Measurements from ENCODE around the gene WNT3.
A peak's percentile ranks its signal among the peaks of the same experiment; 100 is the strongest.
"Not testable (repeated sequence)": the region's sequence is repeated elsewhere in the genome, so short reads cannot be mapped to it uniquely, and the experiment has no call there.

The WNT3 gene

DNA sequence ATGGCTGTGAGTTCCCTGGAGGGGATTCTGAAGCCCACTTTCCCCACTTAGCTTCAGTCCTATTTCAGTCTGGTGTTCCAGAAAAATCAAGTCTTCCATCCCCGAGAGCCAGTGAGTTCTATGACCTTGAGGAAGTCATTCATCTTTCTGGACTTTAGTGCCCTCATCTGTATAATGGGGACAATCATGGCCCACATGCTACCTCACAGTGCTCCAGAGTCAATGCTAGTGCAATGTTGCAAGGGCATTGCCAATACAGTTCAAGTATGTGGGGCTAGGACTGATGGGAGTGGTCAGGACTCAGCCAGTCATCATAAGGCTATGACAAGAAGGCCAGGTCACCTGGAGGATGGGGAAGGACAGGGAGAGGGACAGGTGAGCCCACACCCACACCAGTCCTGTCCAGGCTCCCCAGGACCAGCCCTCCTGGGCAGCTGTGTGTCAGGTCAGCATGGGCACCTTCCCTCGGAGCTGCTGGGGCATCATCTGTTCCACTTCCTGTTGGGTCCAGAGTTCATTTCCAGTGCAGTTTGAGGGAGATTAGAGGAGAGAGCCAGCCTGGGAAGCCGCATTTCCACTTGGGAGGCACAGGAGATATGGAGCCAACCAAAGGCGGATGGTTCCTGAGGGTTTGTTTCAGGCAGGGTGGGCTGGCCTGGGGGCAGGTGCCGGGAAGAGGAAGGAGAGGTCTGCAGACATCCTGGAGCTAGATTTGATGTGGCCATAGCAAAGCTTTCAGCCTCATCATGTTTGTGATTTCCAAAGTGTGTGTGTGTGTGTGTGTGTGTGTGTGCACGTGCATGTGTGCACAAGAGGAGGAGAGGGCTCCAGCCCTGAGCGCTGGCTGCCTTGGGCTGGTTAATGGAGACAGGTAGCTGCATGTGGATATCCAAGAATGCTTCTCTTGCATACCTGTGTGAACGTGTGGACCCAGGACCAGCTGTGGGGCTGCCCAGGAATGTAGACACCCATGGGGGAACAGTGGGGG lies 29.0 kb upstream of the WNT3 start:
- Mint-ChIP-seq H3K4me3 (no peak overlapping the region), H3K4me1 (peaks cover 19% of the 10 kb centered on the region), H3K27ac (no peak overlapping the region), H3K9me3 (peaks cover 8% of the 10 kb centered on the region), H3K36me3 (peaks cover 6% of the 10 kb centered on the region)
- DNase-seq (ENCODE audit: low spot score in 2 of 2), result no peak
- ATAC-seq, result no peak

DNA sequence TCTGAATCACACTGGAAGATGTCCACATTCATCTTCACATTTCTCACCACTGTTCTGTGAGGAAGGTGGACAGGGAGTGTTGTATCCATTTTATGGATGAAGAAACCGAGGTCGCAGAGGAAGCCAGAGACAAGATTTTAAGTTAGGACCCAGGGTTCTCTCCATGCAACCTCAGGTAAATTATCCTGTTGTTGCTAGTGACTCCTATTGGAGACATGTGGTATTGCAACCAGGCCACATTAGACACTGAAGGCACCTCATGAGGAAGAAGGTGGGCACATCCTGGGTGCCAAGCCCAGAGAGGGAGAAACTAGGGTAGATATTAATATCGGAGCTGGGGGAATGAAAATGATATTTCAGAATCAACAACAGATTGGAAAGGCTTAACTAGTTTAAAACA lies 24.3 kb upstream of the WNT3 start:
- peaks cover 12% of the 10 kb centered on the region for H3K4me1 Mint-ChIP-seq
- no peak for DNase-seq (ENCODE audit: low spot score in 2 of 2)
- H3K4me3 Mint-ChIP-seq, result no peak overlapping the region
- no peak overlapping the region for H3K27ac Mint-ChIP-seq
- H3K9me3 Mint-ChIP-seq, result peaks cover 12% of the 10 kb centered on the region
- no peak for ATAC-seq
- peaks cover 6% of the 10 kb centered on the region for H3K36me3 Mint-ChIP-seq

DNA sequence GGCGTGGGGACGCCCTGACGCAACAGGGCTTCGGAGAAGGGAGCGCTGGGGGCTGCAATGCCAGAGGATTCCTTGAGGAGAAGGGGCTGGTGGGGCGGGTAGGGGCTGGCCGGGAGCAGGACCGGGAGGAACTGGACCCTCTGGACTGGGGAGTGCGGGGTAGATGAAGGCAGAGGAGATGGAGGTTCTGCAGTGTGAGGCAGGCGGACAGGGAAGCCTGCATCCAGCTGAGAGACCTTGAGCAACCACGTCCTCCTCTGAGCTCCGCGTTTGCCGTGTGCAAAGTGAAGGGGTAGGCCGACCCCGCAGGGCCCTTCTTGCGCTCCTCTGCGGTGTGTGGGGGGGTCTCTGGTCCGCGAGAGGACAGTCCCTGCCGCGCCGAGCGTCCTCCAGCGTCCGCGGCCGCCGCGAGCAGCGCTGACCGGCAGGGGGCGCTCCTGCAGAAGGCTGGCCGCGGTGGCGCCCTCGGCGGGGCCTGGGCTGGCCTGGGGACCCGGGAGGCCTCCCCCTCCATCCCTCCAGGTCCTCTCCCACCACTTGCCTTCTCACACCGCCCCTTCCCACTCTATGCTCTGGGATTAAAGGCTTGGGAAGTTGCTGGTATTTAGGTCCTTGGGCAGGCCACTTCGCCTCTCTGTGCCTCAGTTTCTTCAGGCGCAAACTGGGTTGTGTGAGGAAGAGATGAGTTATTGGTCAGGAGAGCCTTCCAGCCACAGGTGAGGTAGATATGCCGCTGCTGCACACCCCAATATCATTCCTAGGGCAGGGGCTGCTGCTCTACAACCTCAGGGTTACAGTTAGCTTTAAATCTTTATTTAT lies 23.3 kb upstream of the WNT3 start:
- DNase-seq (ENCODE audit: low spot score in 2 of 2) (peak in 1 of 2 donors; percentile 40), ATAC-seq (peak; percentile 46)
- Mint-ChIP-seq H3K27ac (no peak overlapping the region), H3K9me3 (peaks cover 12% of the 10 kb centered on the region), H3K4me3 (no peak overlapping the region), H3K4me1 (peaks cover 12% of the 10 kb centered on the region), H3K36me3 (peaks cover 6% of the 10 kb centered on the region)

DNA sequence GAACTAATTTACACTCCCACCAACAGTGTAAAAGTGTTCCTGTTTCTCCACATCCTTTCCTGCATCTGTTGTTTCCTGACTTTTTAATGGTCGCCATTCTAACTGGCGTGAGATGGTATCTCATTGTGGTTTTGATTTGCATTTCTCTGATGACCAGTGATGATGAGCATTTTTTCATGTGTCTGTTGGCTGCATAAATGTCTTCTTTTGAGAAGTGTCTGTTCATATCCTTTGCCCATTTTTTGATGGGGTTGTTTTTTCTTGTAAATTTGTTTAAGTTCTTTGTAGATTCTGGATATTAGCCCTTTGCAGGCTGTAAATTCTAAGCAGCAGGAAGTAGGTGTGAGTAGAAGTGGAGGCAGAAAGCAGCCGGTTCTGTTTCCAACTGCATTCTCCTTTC lies 22.1 kb upstream of the WNT3 start:
- Mint-ChIP-seq H3K36me3 (peaks cover 12% of the 10 kb centered on the region), H3K4me1 (peaks cover 22% of the 10 kb centered on the region), H3K9me3 (peaks cover 12% of the 10 kb centered on the region)
- not testable (repeated sequence) for H3K4me3 Mint-ChIP-seq; H3K27ac Mint-ChIP-seq; DNase-seq (ENCODE audit: low spot score in 2 of 2); ATAC-seq

DNA sequence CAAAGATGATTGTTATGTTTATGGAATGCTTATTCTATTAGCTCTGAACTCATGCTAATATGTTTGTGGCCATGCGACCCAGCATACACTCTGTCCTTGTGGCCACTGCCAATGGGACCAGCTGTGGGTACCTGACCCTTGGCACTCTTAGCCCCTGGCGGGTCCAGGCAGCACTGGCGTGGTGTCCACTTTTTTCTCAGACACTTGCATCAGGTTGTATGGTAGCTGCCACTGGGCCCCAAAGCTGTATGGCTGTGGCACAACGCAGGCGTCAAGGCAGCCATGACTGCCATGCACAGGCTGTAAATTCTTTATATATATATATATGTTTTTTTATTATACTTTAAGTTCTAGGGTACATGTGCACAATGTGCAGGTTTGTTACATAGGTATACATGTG lies 20.7 kb upstream of the WNT3 start:
- Mint-ChIP-seq H3K27ac (no peak overlapping the region), H3K36me3 (peaks cover 7% of the 10 kb centered on the region)

DNA sequence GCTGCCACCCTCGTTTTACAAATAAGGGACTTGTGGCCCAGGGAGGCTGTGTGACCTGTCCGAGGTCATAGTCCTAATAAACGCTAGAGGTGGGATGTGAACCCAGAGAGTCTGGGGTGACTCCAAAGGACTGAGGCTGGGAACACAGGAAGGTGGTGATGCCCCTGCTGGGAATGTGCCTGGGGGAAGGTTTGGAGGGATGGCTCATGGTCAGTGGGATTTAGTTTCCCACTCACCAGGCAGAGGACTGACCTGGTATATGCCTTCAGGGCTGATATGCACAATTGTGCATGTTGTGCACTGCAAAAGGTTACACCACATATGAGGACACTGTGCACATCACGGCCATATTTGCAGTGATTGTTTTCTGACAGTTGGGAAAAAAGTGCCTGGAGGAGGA lies 19.0 kb upstream of the WNT3 start:
- no peak overlapping the region for H3K4me3 Mint-ChIP-seq
- peaks cover 7% of the 10 kb centered on the region for H3K36me3 Mint-ChIP-seq
- DNase-seq (ENCODE audit: low spot score in 2 of 2) (no peak), ATAC-seq (no peak)
- peaks cover 4% of the 10 kb centered on the region for H3K9me3 Mint-ChIP-seq
- H3K4me1 Mint-ChIP-seq, result peaks cover 16% of the 10 kb centered on the region
- H3K27ac Mint-ChIP-seq, result no peak overlapping the region

More for the DNA sequence above, 20.7 kb upstream of the WNT3 start:
- Mint-ChIP-seq H3K4me1 (peaks cover 16% of the 10 kb centered on the region), H3K4me3 (no peak overlapping the region), H3K9me3 (peaks cover 12% of the 10 kb centered on the region)
- ATAC-seq (no peak), DNase-seq (ENCODE audit: low spot score in 2 of 2) (no peak)

DNA sequence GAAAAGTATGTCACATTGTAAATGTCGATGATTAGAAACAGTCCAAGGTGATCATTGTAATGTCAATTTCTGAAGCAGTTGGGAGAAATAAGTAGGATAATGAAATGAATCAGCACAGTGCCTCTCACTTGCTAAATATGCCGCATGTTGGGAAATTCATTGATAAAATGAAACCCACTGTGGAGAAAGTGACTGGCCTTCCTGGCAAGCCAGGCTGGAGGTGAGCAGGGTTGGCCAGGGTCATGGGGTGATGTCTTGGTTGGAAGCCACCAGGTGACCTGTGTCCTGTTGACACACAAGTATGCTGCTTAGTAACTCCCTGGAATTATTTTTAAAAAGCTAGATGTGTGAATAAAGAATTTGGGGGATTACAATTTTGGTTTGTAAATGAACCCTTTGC lies 18.0 kb upstream of the WNT3 start:
- ATAC-seq, result no peak
- peaks cover 7% of the 10 kb centered on the region for H3K36me3 Mint-ChIP-seq
- H3K4me3 Mint-ChIP-seq, result no peak overlapping the region
- no peak overlapping the region for H3K27ac Mint-ChIP-seq
- peaks cover 16% of the 10 kb centered on the region for H3K4me1 Mint-ChIP-seq
- DNase-seq (ENCODE audit: low spot score in 2 of 2), result no peak
- peaks cover 4% of the 10 kb centered on the region for H3K9me3 Mint-ChIP-seq

DNA sequence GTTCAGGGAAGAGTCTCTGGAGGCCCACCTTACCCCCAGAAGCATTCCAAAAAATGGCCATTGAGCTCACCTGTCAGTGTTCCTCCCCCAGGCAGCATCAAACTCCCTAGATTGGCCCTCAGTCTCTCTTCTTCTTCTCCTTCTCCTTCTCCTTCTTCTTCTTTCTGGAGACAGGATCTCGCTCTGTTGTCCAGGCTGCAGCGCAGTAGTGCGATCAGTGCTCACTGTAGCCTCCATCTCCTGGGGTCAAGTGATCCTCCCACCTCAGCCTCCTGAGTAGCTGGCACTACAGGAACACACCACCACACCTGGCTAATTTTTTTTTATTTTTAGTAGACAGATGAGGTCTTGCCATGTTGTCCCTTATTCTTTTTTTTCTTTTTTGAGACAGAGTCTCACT lies 16.4 kb upstream of the WNT3 start:
- DNase-seq (ENCODE audit: low spot score in 2 of 2), result no peak
- Mint-ChIP-seq H3K4me3 (no peak overlapping the region), H3K36me3 (peaks cover 7% of the 10 kb centered on the region), H3K4me1 (peaks cover 11% of the 10 kb centered on the region), H3K9me3 (peaks cover 2% of the 10 kb centered on the region), H3K27ac (no peak overlapping the region)
- no peak for ATAC-seq

DNA sequence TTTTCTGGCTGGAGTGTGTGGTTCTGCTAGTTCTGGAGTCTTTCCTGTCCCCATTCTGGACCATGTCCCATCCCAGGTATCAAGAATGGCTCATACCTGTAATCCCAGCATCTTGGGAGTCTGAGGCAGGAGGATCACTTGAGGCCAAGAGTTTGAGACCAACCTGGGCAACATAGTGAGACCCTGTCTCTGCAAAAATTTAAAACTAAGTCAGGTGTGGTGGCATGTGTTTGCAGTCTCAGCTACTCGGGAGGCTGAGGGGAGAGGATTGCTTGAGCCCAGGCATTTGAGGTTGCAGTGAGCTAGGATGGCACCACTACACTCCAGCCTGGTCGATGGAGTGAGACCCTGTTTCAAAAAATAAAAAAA lies 15.3 kb upstream of the WNT3 start:
- ATAC-seq, result no peak
- peaks cover 11% of the 10 kb centered on the region for H3K4me1 Mint-ChIP-seq
- no peak overlapping the region for H3K27ac Mint-ChIP-seq
- DNase-seq (ENCODE audit: low spot score in 2 of 2), result no peak
- H3K4me3 Mint-ChIP-seq, result no peak overlapping the region
- no peaks in the 10 kb centered on the region for H3K9me3 Mint-ChIP-seq
- peaks cover 7% of the 10 kb centered on the region for H3K36me3 Mint-ChIP-seq

DNA sequence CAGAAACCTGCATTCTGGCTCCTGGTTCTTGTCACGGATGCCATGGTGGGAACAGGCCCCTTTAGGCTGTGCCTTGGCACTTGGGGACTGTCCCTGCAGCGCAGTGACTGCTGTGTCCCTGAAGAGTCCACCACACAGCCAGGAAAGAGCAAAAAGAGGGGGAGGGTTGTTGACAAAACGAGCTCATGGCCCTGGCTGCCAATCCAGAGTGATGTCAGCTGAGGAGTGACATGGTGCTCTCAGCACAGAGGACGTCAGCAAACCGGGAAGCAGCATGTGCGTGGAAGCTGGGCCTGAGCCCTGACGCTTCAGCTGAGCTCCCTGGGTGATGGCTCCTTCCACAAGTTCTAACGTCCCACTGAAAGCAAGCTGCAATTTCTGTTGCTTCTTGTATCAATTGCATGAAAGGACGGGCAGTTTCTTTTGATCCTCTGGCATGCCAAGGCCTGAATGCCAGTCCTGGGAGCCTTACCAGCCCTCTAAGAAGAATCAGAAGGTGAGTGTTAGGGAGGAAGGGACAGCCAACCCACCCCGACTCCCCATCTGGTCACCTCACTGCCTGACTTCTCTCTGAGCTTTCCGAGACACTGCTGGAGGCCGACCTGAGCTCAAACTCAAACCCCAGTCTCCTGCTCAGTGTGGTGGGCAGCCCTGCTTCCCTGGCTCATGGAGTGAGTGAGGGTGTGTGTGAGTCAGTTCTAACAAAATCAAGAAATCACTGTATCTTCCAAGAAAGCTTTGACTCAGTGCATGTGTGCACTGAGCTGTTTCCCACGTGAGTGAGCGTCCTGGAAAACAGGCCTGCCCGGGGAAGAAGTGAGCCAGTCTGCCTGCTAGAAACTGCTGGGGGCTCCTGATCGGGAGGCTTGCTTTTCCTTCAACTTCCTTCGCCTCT lies 14.7 kb upstream of the WNT3 start:
- Mint-ChIP-seq H3K9me3 (no peaks in the 10 kb centered on the region), H3K4me3 (no peak overlapping the region), H3K36me3 (peaks cover 7% of the 10 kb centered on the region), H3K27ac (no peak overlapping the region), H3K4me1 (peaks cover 11% of the 10 kb centered on the region)
- no peak for DNase-seq (ENCODE audit: low spot score in 2 of 2)
- ATAC-seq, result peak; percentile 61

DNA sequence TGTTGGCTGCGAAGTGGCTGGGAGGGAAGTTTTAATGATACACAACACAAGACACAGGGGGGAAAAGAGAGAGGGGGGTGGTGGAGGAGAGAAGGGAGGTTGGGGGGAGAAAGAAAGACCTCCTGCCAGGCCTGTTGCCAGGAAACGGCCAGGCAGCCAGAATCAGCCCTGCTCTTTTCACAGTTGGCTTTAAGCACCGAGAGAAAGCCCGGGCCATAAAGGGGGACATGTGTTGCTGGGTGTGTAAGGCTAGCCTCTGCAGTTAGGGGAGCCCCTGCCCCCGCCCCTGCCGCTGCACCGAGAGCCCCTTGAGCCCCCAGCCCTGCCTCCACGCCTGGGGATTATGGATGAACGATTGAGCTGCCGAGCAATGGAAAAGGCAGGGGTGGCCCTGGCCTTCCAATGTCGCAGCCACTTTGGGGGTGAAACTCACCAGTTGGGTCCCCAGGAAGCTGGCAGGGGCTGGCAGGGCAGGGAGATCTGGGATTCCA lies 13.9 kb upstream of the WNT3 start:
- H3K36me3 Mint-ChIP-seq, result peaks cover 7% of the 10 kb centered on the region
- H3K4me1 Mint-ChIP-seq, result peaks cover 11% of the 10 kb centered on the region
- DNase-seq (ENCODE audit: low spot score in 2 of 2), result no peak
- H3K4me3 Mint-ChIP-seq, result no peak overlapping the region
- H3K9me3 Mint-ChIP-seq, result no peaks in the 10 kb centered on the region
- no peak overlapping the region for H3K27ac Mint-ChIP-seq
- no peak for ATAC-seq

DNA sequence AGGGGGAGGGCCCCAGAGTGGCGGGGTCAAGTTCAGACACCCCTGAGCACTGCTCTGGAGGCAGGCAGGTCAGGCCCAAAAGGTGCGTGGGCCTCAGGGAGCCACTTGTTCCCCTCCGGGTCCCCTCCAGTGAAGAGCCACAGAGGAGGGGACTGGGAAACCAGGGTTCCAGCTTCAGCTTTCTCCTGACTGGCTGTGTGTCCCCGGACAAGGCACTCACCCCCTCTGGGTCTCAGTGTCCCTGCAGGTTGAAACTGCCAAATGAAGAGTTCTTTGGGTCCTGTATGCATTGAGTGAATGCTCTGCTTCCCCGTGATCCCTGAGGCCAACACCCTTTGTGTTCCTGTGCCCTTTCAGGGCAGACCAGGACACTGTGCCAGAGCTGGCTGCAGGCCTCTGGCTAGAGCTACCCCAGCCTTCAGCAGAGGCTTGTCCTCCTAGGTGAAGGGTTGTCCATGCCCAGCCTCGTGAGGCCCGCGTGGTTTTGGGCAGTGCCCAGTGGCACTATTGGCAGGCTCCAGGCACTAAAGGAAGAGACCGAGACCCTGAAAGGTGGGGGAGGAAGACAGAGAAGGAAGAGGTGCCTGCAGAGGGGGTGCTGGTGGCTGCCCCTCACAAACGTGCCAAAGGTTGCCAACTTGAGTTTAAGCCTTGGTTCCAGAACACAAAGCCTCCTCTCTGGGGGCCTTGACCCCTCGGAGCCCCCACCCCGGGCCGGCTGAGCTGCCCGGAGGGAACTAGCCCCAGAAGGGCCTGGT lies 13.3 kb upstream of the WNT3 start:
- no peak overlapping the region for H3K4me3 Mint-ChIP-seq
- H3K9me3 Mint-ChIP-seq, result no peaks in the 10 kb centered on the region
- DNase-seq (ENCODE audit: low spot score in 2 of 2), result no peak
- no peak overlapping the region for H3K27ac Mint-ChIP-seq
- H3K36me3 Mint-ChIP-seq, result peaks cover 7% of the 10 kb centered on the region
- ATAC-seq, result no peak
- peaks cover 11% of the 10 kb centered on the region for H3K4me1 Mint-ChIP-seq

DNA sequence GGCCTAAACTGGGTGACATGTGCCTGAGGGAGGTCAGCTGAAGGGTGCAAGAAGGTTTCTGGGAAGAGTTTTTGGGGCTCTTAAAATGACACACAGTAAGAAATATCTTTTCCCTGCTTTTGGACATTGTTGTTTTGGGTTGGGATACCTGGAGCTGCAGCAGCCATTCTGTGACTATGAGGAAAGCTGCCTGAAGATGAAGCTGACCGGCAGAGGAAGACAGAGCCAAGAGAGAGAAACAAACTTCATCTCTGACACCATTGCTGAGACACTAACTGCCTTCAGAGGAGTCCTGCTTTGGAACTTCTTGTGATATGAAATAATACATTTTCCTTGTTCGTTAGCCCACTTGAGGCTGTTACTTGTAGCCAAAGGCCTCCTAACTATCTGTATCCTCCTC lies 8.8 kb upstream of the WNT3 start:
- H3K4me3 Mint-ChIP-seq, result no peak overlapping the region
- no peaks in the 10 kb centered on the region for H3K36me3 Mint-ChIP-seq
- DNase-seq (ENCODE audit: low spot score in 2 of 2) (no peak), ATAC-seq (no peak)
- no peaks in the 10 kb centered on the region for H3K4me1 Mint-ChIP-seq
- no peak overlapping the region for H3K27ac Mint-ChIP-seq
- H3K9me3 Mint-ChIP-seq, result no peaks in the 10 kb centered on the region

DNA sequence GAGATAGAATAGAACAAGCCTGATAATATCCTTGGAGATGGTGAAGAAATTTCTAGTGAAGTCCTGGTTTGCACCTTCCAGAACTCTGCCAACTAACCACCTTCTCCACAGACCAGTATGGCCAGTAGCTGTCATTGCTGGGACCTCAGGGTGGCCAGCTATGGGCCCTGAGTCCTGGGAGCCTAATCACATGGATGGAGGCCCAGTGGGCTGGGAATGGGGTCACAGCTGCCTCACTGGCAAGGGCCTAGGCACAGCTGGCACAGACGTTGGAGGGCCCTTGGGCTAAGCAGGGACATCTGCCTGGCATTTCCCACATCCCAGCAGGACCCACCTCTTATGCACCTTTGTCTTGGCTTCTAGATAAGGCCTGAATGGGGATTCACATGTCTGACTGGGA lies 7.6 kb upstream of the WNT3 start:
- H3K27ac Mint-ChIP-seq, result no peak overlapping the region
- no peaks in the 10 kb centered on the region for H3K9me3 Mint-ChIP-seq
- no peak overlapping the region for H3K4me3 Mint-ChIP-seq
- no peaks in the 10 kb centered on the region for H3K4me1 Mint-ChIP-seq
- DNase-seq (ENCODE audit: low spot score in 2 of 2), result no peak
- peak; percentile 11 for ATAC-seq
- H3K36me3 Mint-ChIP-seq, result no peaks in the 10 kb centered on the region
